GM19467 (cell line): ENCODE measurements around the gene CCSER1.
"Not testable (repeated sequence)": the region's sequence is repeated elsewhere in the genome, so short reads cannot be mapped to it uniquely, and the experiment has no call there.

Experiments used
- ATAC-seq: cut with Tn5 transposase; IDR thresholded peaks from one replicate; pipeline ENCODE4 v1.9.1; 2021; ENCODE audit warnings: mild to moderate bottlenecking, moderate library complexity; ENCODE audit not compliant: unreplicated experiment

CCSER1 gene

GRCh38 chr4:90281541-90282355 lies 154.6 kb downstream of the CCSER1 start:
- ATAC-seq, result no peak

- no peak for ATAC-seq
Measured at GRCh38 chr4:90290345-90290744, 163.2 kb downstream of the CCSER1 start.

GRCh38 chr4:90292438-90292837 lies 165.2 kb downstream of the CCSER1 start:
- no peak for ATAC-seq

GRCh38 chr4:90293320-90293719 lies 166.1 kb downstream of the CCSER1 start:
- no peak for ATAC-seq

- no peak for ATAC-seq
Measured at GRCh38 chr4:90299373-90299772, 172.2 kb downstream of the CCSER1 start.

GRCh38 chr4:90306810-90307209 lies 179.6 kb downstream of the CCSER1 start:
- ATAC-seq, result no peak

- ATAC-seq, result not testable (repeated sequence)
Measured at GRCh38 chr4:90317140-90317539, 189.9 kb downstream of the CCSER1 start.

GRCh38 chr4:90317785-90318184 lies 190.6 kb downstream of the CCSER1 start:
- ATAC-seq, result no peak

- ATAC-seq, result no peak
Measured at GRCh38 chr4:90318193-90318592, 191.0 kb downstream of the CCSER1 start.

- no peak for ATAC-seq
Measured at GRCh38 chr4:90328558-90328957, 201.4 kb downstream of the CCSER1 start.

GRCh38 chr4:90330546-90330945 lies 203.4 kb downstream of the CCSER1 start:
- no peak for ATAC-seq

GRCh38 chr4:90345549-90346215 lies 218.5 kb downstream of the CCSER1 start:
- no peak for ATAC-seq

GRCh38 chr4:90349636-90350035 lies 222.4 kb downstream of the CCSER1 start:
- no peak for ATAC-seq

- no peak for ATAC-seq
Measured at GRCh38 chr4:90357117-90357710, 230.0 kb downstream of the CCSER1 start.

- ATAC-seq, result no peak
Measured at GRCh38 chr4:90375081-90375480, 247.9 kb downstream of the CCSER1 start.

- no peak for ATAC-seq
Measured at GRCh38 chr4:90393215-90393614, 266.0 kb downstream of the CCSER1 start.

GRCh38 chr4:90403781-90404180 lies 276.6 kb downstream of the CCSER1 start:
- ATAC-seq, result no peak

GRCh38 chr4:90407897-90408296 lies 280.7 kb downstream of the CCSER1 start:
- ATAC-seq, result not testable (repeated sequence)

- ATAC-seq, result not testable (repeated sequence)
Measured at GRCh38 chr4:90412786-90413185, 285.6 kb downstream of the CCSER1 start.

GRCh38 chr4:90415116-90415515 lies 287.9 kb downstream of the CCSER1 start:
- ATAC-seq, result no peak

- ATAC-seq, result peak; percentile 93
Measured at GRCh38 chr4:90419124-90419711, 292.0 kb downstream of the CCSER1 start.

- no peak for ATAC-seq
Measured at GRCh38 chr4:90421161-90421560, 294.0 kb downstream of the CCSER1 start.
